Choroid plexus epithelial cell (primary cell): ENCODE data around the gene MFSD2A.

Experiments used
- DNase-seq: peaks from one replicate; pipeline ENCODE4 v3.0.0-alpha.2; 2010; ENCODE audit warnings: low read depth
- H3K4me3 ChIP-seq: 2 replicates; pipeline ENCODE4 v1.5.1; 2011; ENCODE audit warnings: low read depth, mild to moderate bottlenecking, control low read depth, low read length, moderate library complexity
- CTCF ChIP-seq: conservative IDR thresholded peaks from 2 replicates; pipeline ENCODE4 v1.5.1; 2011; ENCODE audit warnings: low read depth, mild to moderate bottlenecking, control low read depth, inconsistent platforms, low read length, moderate library complexity

MFSD2A gene

GRCh38 chr1:39990428-39990827 is 35.5 kb downstream of the MFSD2A start:
- no peak for DNase-seq
- no peak for TF ChIP-seq CTCF
- H3K4me3 ChIP-seq, result no peak overlapping the region

GRCh38 chr1:39992234-39992633 is 37.3 kb downstream of the MFSD2A start:
- TF ChIP-seq CTCF, result no peak
- no peak overlapping the region for H3K4me3 ChIP-seq
- DNase-seq, result no peak

- H3K4me3 ChIP-seq, result no peak overlapping the region
- no peak for TF ChIP-seq CTCF
- DNase-seq, result no peak
Observed at GRCh38 chr1:39992888-39993287, 37.9 kb downstream of the MFSD2A start.

GRCh38 chr1:39995973-39996393 is 41.0 kb downstream of the MFSD2A start:
- H3K4me3 ChIP-seq, result no peak overlapping the region
- DNase-seq, result no peak
- TF ChIP-seq CTCF, result no peak

GRCh38 chr1:39996396-39997004 is 41.6 kb downstream of the MFSD2A start:
- DNase-seq, result peak; percentile 20
- no peak overlapping the region for H3K4me3 ChIP-seq
- no peak for TF ChIP-seq CTCF

GRCh38 chr1:40001456-40001855 is 46.5 kb downstream of the MFSD2A start:
- DNase-seq, result no peak
- no peak overlapping the region for H3K4me3 ChIP-seq
- TF ChIP-seq CTCF, result no peak
